SU-DHL-6 (cell line): ENCODE measurements around the gene DNAJC15.

Source experiments
- H2AFZ ChIP-seq: fragments of 200-600 bp; sonication (generic); 2 replicates; pipeline ENCODE4 v1.6.1; 2014; ENCODE audit warnings: low read depth, mild to moderate bottlenecking, moderate library complexity, mixed read lengths, antibody characterized with exemption, low read length; ENCODE audit not compliant: severe bottlenecking
- H3F3A ChIP-seq: fragments of 200-600 bp; shearing (Covaris generic); 2 replicates; pipeline ENCODE4 v1.6.0; 2016; ENCODE audit warnings: antibody characterized with exemption, mild to moderate bottlenecking; ENCODE audit not compliant: insufficient read depth
- H3K27ac ChIP-seq: fragments of 200-600 bp; sonication (generic); 2 replicates; pipeline ENCODE4 v1.5.1; 2016; ENCODE audit warnings: low read depth, mild to moderate bottlenecking, low read length, moderate library complexity, mixed read lengths
- H3K27me3 ChIP-seq: fragments of 200-600 bp; sonication (generic), shearing (Covaris generic); 2 replicates; pipeline ENCODE4 v1.6.0; 2014; ENCODE audit warnings: mild to moderate bottlenecking, low read length
- H3K36me3 ChIP-seq: fragments of 200-600 bp; sonication (generic); 2 replicates; pipeline ENCODE4 v1.6.1; 2014; ENCODE audit warnings: mild to moderate bottlenecking, low read length, mixed read lengths
- H3K4me2 ChIP-seq: fragments of 300-600, 200-600 bp; shearing (Covaris generic), sonication (generic); 2 replicates; pipeline ENCODE4 v1.6.0; 2014; ENCODE audit warnings: low read length, low read depth, mild to moderate bottlenecking; ENCODE audit not compliant: poor library complexity, severe bottlenecking
- H3K4me3 ChIP-seq: fragments of 200-600 bp; sonication (generic); 2 replicates; pipeline ENCODE4 v1.5.1; 2014; ENCODE audit warnings: antibody characterized with exemption, low read length, mild to moderate bottlenecking, mixed read lengths; ENCODE audit not compliant: insufficient read depth, poor library complexity, severe bottlenecking
- H3K79me2 ChIP-seq: fragments of 200-600 bp; sonication (generic); 2 replicates; pipeline ENCODE4 v1.6.1; 2014; ENCODE audit warnings: mild to moderate bottlenecking, low read length, moderate library complexity; ENCODE audit not compliant: insufficient read depth
- H3K9ac ChIP-seq: fragments of 200-600 bp; sonication (generic); 2 replicates; pipeline ENCODE4 v1.7.0; 2014; ENCODE audit warnings: mild to moderate bottlenecking, low read length
- H3K9me2 ChIP-seq: fragments of 200-600 bp; sonication (generic); replicated peaks from 2 replicates; pipeline ENCODE4 v1.6.1; 2014; ENCODE audit warnings: low read length; ENCODE audit not compliant: insufficient read depth
- H3K9me3 ChIP-seq: fragments of 200-600 bp; sonication (generic); 2 replicates; pipeline ENCODE4 v1.6.1; 2014; ENCODE audit warnings: low read length, mixed read lengths; ENCODE audit not compliant: insufficient read depth
- H4K20me1 ChIP-seq: fragments of 200-600 bp; sonication (generic); 2 replicates; pipeline ENCODE4 v1.6.1; 2014; ENCODE audit warnings: low read depth, mild to moderate bottlenecking, antibody characterized with exemption, low read length, moderate library complexity, mixed read lengths
- EZH2phosphoT487 ChIP-seq: fragments of 200-600 bp; sonication (generic), shearing (Covaris generic); conservative IDR thresholded peaks from 2 replicates; pipeline ENCODE4 v1.6.1; 2018; ENCODE audit warnings: mild to moderate bottlenecking, antibody characterized with exemption, low read length, moderate library complexity, mixed read lengths
- TF ChIP-seq, protein P1 (sequence below): fragments of 200-600 bp; sonication (generic); IDR thresholded peaks from one replicate; pipeline ENCODE4 v1.5.1; 2017; ENCODE audit warnings: antibody characterized with exemption, mild to moderate bottlenecking, low read length, moderate library complexity; ENCODE audit not compliant: insufficient read depth, poor library complexity, severe bottlenecking

The DNAJC15 gene

DNA sequence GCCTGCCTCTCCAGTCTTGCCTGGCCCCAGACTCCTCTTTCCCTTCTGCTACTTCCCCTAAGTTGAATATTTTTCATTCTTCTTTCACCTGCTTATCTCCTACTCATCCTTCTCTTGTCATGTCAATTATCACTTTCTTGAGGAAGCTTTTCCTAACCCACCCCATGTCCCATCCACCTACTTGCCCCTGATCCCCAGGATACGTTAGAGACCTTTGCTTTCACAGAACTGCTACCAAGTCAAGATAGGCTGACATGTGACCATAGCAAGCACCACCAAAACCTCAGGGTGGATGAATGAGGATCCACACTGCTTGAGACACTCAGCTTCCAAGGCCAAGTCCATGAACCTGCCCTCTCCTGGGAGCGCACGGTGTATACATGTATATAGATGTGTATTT, 131.5 kb downstream of the DNAJC15 start:
- no peak overlapping the region for H3K27ac ChIP-seq
- H3K27me3 ChIP-seq: no peaks in the 10 kb centered on the region
- H3F3A ChIP-seq: no peaks in the 10 kb centered on the region
- TF ChIP-seq, protein P1, sequence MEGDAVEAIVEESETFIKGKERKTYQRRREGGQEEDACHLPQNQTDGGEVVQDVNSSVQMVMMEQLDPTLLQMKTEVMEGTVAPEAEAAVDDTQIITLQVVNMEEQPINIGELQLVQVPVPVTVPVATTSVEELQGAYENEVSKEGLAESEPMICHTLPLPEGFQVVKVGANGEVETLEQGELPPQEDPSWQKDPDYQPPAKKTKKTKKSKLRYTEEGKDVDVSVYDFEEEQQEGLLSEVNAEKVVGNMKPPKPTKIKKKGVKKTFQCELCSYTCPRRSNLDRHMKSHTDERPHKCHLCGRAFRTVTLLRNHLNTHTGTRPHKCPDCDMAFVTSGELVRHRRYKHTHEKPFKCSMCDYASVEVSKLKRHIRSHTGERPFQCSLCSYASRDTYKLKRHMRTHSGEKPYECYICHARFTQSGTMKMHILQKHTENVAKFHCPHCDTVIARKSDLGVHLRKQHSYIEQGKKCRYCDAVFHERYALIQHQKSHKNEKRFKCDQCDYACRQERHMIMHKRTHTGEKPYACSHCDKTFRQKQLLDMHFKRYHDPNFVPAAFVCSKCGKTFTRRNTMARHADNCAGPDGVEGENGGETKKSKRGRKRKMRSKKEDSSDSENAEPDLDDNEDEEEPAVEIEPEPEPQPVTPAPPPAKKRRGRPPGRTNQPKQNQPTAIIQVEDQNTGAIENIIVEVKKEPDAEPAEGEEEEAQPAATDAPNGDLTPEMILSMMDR: no peak
- no peak for TF ChIP-seq EZH2phosphoT487
- no peaks in the 10 kb centered on the region for H3K9me3 ChIP-seq
- no peaks in the 10 kb centered on the region for H3K79me2 ChIP-seq
- H3K9me2 ChIP-seq: no peaks in the 10 kb centered on the region
- no peaks in the 10 kb centered on the region for H3K36me3 ChIP-seq
- no peak overlapping the region for H2AFZ ChIP-seq
- no peaks in the 10 kb centered on the region for H4K20me1 ChIP-seq
- no peak overlapping the region for H3K9ac ChIP-seq
- no peak overlapping the region for H3K4me2 ChIP-seq
- H3K4me3 ChIP-seq: no peak overlapping the region

GRCh38 chr13:43156916-43157315, 133.5 kb downstream of the DNAJC15 start:
- no peaks in the 10 kb centered on the region for H3K27me3 ChIP-seq
- no peak overlapping the region for H2AFZ ChIP-seq
- no peak overlapping the region for H3K4me3 ChIP-seq
- H3K9me3 ChIP-seq: no peaks in the 10 kb centered on the region
- no peak overlapping the region for H3K4me2 ChIP-seq
- H3F3A ChIP-seq: no peaks in the 10 kb centered on the region
- TF ChIP-seq, protein P1: no peak
- no peak for TF ChIP-seq EZH2phosphoT487
- no peaks in the 10 kb centered on the region for H3K9me2 ChIP-seq
- no peaks in the 10 kb centered on the region for H3K36me3 ChIP-seq
- no peaks in the 10 kb centered on the region for H4K20me1 ChIP-seq
- no peak overlapping the region for H3K27ac ChIP-seq
- H3K79me2 ChIP-seq: no peaks in the 10 kb centered on the region
- no peak overlapping the region for H3K9ac ChIP-seq

GRCh38 chr13:43157796-43158195, 134.4 kb downstream of the DNAJC15 start:
- Histone ChIP-seq H3K4me3 (no peak overlapping the region), H3K36me3 (no peaks in the 10 kb centered on the region), H3K27me3 (no peaks in the 10 kb centered on the region), H2AFZ (no peak overlapping the region), H3K79me2 (no peaks in the 10 kb centered on the region), H3K4me2 (no peak overlapping the region), H3K9me2 (no peaks in the 10 kb centered on the region), H3F3A (no peaks in the 10 kb centered on the region), H3K9me3 (no peaks in the 10 kb centered on the region), H3K27ac (no peak overlapping the region), H4K20me1 (no peaks in the 10 kb centered on the region), H3K9ac (no peak overlapping the region)
- TF ChIP-seq, protein P1: no peak
- no peak for TF ChIP-seq EZH2phosphoT487
